ENCODE results near the gene INPP5A.
A peak's percentile ranks its signal among the peaks of the same experiment; 100 is the strongest.

The INPP5A gene

GRCh38 chr10:132577350-132578003, 39.9 kb downstream of the INPP5A start:
- peak; percentile 72 for ATAC-seq
- TF ChIP-seq ZNF70 (CRISPR knock-in tag; IDR thresholded peaks at IDR 0.05) (no peak), RARB (CRISPR knock-in tag; IDR thresholded peaks at IDR 0.05) (no peak), ZFP3 (CRISPR knock-in tag; IDR thresholded peaks at IDR 0.05) (no peak), ISL1 (CRISPR knock-in tag; IDR thresholded peaks at IDR 0.05) (no peak), CREB5 (CRISPR knock-in tag; IDR thresholded peaks at IDR 0.05; ENCODE audit: low read depth) (no peak), ZNF565 (CRISPR knock-in tag; conservative IDR thresholded peaks at IDR 0.05; ENCODE audit: low read depth) (no peak), PATZ1 (CRISPR knock-in tag; IDR thresholded peaks at IDR 0.05; ENCODE audit: borderline replicate concordance) (no peak), POU6F1 (CRISPR knock-in tag; IDR thresholded peaks at IDR 0.05; ENCODE audit: borderline replicate concordance, low read depth) (no peak)

GRCh38 chr10:132578287-132578951, 40.8 kb downstream of the INPP5A start:
- ATAC-seq = no peak
- TF ChIP-seq ZFP3 (CRISPR knock-in tag; IDR thresholded peaks at IDR 0.05) (no peak), ZNF565 (CRISPR knock-in tag; conservative IDR thresholded peaks at IDR 0.05; ENCODE audit: low read depth) (no peak), CSRNP3 (CRISPR knock-in tag; IDR thresholded peaks at IDR 0.05) (no peak), ISL1 (CRISPR knock-in tag; IDR thresholded peaks at IDR 0.05) (no peak), POU6F1 (CRISPR knock-in tag; IDR thresholded peaks at IDR 0.05; ENCODE audit: borderline replicate concordance, low read depth) (no peak), ZC3H10 (CRISPR knock-in tag; IDR thresholded peaks at IDR 0.05) (no peak), RARB (CRISPR knock-in tag; IDR thresholded peaks at IDR 0.05) (no peak), BACH2 (CRISPR knock-in tag; IDR thresholded peaks at IDR 0.05; ENCODE audit: borderline replicate concordance) (no peak), PPARA (CRISPR knock-in tag; IDR thresholded peaks at IDR 0.05; ENCODE audit: borderline replicate concordance) (no peak), ZFP30 (CRISPR knock-in tag; IDR thresholded peaks at IDR 0.05) (no peak), TSHZ2 (CRISPR knock-in tag; IDR thresholded peaks at IDR 0.05) (no peak), CREB5 (CRISPR knock-in tag; IDR thresholded peaks at IDR 0.05; ENCODE audit: low read depth) (no peak), PATZ1 (CRISPR knock-in tag; IDR thresholded peaks at IDR 0.05; ENCODE audit: borderline replicate concordance) (no peak), OSR1 (CRISPR knock-in tag; IDR thresholded peaks at IDR 0.05) (no peak), ARNTL (CRISPR knock-in tag; IDR thresholded peaks at IDR 0.05; ENCODE audit: borderline replicate concordance, low read depth) (no peak), SNAI2 (CRISPR knock-in tag; IDR thresholded peaks at IDR 0.05) (no peak)

Measured in SK-N-SH treated with all-trans-retinoic acid at 6 μM for 48 hours (cell line).